ENCODE data around the gene NCEH1.
"Not testable (repeated sequence)": the region's sequence is repeated elsewhere in the genome, so short reads cannot be mapped to it uniquely, and the experiment has no call there.

NCEH1 gene

DNA sequence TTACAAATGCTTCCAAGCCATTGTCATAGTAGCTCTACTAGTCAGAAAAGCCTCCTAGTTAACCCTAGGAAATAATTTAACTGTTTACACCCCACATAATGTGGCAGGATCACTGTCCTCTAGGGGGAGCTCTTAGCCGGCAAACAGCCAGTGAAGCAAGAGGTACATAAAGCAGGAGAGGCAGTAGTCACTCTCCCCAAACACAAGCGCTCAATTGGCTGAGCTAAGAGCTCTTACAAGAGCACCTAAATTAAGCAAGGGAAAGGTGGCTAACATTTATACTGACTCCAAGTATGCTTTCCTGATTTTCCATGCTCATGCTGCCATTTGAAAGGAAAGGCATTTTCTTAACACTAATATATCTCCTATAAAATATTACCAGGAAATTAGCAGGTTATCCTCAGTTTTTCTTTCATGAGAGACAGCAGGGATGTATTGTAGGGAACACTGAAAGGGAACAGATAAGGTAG lies 37.6 kb downstream of the NCEH1 start:
- DNase-seq: peak; percentile 68

DNA sequence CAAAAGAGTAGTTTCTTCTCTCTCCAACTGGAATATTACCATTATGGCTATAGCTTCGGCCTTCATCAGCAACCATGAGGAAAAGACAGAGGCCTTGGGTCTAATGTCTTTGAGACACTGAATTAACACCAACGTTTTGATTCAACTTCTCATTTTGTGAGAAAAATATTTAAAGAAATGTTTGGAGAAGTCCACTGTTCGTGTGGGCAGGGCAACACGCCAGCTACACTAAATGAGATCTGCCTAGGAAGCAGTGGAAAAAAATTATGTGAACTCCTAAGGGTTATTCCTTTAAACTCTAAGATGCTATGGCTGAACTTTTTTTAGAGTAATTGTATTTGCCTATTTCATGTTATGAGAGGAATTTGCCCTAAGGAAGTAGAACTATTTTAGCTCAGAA lies 41.8 kb downstream of the NCEH1 start:
- no peak for DNase-seq

DNA sequence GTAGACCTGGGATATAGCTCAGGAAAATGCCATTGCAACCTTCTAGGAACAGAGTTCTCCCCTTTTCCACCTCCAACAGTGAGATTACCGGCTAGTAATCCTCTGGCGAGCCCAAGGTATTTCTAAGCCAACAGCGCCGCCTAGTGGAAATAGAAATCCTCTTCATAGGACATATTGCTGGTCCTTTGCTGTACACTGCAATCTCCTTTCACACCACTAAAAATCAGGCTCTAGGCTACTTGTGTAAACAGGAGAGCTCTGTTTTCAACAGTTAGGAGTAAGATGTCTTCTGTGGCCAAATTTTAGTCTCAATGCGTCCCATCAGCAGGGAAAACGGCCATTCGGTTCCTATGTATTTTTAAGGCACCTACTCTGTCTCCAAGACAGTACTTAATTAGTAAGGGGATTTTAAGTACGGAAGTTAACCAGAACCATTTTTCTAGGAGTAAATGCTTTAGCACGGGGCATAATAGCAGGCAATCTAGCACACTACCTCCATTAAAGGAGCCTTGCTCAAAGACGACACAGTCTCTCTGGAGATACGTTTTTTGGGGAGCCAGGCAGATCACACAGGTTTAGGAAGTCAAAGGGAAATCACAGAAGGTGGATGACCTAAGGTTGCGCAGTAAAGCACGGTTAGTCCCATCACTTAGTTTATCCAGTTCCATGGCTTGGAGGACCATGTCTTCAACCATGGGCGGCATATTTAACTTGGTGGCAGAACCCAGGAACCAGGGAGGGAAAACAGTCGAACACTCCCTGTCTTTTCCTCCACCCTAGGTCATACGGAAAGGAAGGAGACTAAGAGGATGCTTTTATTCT lies 43.8 kb downstream of the NCEH1 start:
- DNase-seq: peak; percentile 88

DNA sequence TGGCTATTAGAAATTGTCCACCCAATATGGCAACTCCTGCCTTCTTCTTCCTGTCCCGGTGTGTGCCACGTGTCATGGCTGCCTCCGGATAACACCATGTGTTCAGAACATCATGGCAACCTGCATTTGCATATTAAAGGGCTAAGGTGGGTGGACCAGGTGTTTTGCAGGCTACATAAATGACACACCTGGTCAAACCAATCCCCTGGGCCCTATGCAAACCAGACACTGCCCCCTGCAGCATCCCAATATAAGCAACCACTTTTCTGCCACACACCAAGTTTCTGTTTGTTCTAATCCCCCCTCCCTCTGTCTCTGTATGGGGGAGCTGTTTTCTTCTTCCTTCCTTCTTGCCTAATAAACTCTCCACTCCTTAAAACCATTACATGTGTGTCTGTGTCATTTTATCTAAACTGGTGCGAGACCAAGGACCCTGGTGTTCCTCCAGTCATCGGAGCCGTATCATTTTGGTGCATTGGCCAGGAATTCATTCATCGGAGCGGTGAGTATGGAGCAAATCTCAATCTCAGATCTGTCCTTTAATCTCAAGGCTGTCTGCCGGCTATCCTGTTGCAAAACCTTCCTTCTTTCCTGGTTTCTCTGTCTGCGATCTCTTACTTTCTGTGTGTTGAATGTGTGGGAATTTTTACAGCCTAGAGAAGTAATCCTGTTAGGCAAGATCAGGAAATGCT lies 44.5 kb downstream of the NCEH1 start:
- no peak for DNase-seq

DNA sequence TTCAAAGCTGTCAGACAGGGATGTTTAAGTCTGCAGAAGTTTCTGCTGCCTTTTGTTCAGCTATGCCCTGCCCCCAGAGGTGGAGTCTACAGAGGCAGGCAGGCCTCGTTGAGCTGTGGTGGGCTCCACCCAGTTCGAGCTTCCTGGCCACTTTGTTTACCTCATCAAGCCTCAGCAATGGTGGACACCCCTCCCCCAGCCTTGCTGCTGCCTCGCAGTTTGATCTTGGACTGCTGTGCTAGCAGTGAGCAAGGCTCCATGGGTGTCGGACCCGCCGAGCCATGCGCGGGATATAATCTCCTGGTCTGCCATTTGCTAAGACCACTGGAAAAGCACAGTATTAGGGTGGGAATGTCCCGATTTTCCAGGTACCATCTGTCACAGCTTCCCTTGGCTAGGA lies 45.4 kb downstream of the NCEH1 start:
- DNase-seq: not testable (repeated sequence)

DNA sequence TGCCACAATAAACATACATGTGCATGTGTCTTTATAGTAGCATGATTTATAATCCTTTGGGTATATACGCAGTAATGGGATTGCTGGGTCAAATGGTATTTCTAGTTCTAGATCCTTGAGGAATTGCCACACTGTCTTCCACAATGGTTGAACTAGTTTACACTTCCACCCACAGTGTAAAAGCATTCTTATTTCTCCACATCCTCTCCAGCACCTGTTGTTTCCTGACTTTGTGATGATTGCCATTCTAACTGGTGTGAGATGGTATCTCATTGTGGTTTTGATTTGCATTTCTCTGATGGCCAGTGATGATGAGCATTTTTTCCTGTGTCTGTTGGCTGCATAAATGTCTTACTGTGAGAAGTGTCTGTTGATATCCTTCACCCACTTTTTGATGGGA lies 50.4 kb downstream of the NCEH1 start:
- not testable (repeated sequence) for DNase-seq

DNA sequence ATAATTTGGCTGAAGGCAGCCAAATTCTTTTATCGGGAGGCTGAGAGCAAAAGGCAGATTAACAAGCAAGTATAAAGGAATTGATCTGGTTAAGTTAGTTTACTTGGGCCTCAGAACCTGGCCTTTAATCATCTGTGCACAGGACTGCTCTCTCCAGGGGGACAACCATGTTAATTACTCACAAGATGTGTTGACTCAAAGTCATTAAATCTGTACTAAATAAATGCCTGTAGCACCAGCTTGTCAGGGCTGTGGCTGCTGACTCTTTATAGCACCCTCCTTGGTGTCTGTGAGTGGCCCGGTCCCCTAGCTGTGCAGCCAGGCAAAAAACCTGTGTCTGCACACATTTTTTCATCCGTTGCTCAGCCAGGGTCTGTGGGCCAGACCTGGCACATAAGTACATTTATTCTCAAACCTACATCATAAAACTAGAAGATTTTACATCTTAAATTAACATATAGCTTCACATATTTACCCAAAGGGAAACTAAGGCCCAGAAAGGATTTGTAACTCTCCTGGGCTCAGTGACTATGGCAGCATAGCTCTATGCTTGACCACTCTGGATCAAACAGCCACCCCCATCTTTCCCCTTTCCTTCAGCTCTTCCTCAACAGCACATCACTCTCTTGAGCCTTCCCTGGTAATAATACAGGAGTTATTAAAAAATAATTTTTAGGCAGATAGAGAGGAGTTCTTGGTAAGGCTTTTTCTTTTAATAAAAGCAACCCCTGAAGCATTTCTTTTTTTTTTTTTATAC lies 51.4 kb downstream of the NCEH1 start:
- no peak for DNase-seq

DNA sequence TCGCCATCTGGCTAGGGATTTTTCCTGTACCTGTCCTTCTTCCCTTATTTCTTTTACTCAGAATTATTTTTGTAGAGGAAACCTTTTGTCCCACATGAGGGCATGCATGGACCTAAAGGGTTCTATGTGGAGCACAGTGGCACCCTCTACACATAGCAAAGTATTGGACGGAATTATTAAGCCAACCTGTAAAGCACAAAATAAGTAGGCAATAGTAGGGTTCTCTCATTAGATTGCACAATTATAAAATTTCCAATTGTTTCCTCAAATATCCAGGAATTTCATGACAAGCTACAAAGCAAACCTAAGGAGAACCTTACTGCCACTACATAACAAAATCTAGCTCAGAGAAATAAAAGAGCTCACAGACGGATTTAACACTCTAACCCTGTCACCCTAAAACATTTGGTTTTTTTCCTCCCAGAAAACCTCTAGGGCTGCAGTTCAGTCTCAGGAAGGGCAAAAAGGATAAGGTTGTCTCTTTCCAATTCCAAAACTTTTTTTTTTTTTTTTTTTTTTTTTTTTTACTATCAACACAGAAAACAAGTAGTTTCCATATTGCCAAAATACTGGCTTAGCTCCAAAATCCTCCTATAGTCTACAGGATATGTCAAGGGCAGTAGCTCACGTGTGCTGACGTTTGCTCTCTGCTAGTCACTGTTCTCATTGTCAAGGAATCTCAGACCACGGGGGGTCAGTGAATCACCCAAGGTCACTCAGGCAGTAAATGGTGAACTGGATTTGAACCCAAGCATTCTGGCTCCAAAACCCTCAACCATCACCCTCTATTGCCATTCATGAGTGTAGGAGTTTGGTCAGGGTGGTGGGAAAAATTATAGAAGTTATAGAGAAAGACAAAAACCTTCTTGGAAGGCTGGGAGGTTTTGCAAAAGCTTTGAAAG lies 52.3 kb downstream of the NCEH1 start:
- DNase-seq: no peak

DNA sequence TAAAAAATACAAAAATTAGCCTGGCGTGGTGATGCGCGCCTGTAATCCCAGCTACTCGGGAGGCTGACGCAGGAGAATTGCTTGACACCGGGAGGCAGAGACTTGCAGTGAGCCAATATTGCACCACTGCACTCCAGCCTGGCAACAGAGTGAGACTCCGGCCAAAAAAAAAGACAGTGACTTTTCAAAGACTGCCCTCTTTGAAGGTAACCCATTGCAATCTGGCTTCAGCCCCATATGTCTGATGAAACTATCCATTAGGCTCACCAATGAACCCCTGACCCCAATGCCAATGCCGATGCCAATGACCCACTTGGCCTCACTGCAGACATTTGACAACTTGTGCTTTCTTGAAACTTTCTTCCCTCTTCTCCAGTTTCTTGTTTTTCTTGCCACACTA lies 54.3 kb downstream of the NCEH1 start:
- no peak for DNase-seq

DNA sequence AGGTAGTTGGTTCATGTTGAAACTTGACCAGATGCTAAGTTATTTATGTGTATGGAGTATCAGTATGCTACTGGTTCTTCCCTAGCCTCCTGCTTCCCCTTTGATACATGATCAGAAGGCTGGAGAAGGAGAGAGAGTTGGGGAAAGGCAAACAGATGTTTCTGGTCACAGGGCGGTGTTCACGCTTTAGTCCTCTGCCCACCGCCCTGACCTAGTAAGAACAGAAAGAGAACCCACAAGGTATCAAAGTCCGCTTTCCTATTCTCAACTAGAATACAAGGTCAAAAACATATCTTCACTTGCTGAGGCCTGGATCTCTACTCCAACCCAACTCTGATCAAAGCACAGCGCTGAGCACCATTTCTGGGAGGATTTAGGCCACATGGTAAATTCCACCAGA lies 55.5 kb downstream of the NCEH1 start:
- no peak for DNase-seq

DNA sequence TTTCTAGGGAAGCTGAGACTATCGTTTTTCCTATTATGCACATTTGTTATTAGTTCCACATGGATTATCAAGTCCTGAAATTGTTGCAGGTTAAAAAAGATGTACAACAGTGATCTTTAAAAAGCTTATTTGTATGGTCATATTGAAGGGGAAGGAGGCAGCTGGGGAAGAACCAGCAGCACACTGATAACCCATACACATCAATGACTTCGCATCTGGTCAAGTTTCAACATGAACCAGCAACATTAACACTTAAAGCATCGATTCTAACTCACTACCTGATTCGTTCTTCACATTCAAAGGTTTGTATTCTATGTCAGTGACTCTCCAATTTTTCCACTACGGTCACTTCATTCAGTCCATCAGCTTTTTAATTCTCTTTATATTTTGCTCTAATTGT lies 56.4 kb downstream of the NCEH1 start:
- DNase-seq: no peak

DNA sequence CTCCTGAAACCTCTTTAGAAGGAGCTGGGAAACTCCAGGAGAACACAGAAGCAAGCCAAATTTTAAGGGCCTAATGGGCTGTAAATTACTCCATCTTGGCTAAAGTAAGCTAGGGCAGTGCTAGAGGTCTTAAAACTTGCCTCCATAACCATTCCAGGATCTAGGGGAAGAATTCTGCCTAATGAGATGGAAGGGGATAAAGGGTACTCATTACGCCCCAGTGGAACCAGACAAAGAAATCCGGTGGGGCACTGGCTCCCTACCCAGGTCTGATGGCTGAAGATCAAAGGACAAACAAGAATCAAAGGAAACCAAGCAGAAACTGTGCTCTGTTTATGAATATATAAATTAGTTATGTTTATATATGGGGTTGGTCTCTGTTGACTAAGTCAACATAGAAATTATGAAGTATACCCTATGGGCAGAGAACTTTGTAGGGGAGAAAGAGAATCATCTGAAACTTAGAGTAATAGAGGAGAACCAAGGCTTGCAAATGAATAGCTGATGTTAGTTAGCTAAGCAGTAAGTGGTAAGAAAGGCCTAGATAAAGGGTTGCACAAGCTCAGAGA lies 57.8 kb downstream of the NCEH1 start:
- no peak for DNase-seq

DNA sequence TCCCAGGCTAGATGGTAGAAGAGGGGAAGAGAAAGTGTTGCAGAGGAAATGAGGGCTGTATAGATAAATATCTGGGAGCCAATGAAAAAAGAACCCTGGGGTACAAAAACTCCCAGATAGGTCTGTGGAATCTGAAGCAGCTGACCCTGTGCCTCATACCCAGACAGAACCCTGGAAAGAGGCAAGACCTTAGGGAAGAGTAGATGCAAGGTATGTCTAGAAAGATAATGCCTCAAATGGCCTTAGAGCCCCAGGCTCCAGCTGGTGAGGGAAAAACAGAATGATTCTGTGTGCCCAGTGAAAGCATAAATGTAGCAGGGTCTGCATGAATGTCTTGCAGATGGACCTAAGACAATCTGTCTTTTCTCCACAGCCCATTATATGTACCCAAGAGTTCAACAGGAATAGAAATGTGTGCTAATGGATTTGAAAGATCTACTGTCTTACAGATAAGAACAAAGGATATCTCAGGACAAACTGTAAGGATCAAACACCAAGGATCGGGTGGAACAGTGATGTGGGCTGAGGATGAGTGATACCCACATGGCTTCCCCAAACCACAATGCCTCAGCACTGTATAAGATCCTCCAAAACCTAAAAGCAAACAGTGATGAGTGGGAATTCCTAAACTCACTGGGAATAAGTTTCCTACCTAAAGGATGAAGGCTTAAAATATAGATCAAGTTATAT lies 58.8 kb downstream of the NCEH1 start:
- no peak for DNase-seq

DNA sequence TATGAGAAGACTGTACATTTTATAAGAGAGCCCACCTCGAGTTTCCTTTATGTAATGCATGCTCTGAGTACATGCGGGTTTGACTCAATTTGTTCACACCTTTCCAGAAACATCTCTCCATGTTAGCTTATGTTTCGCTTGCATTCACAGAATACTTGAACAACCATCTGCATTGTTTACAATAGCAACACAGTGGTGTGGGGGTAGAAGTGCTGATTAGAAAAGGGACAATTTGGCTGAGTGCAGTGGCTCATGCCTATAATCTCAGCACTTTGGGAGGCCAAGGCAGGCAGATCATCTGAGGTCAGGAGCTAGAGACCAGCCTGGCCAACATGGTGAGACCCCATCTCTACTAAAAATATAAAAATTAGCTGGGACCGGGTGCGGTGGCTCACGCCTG lies 60.9 kb downstream of the NCEH1 start:
- DNase-seq: no peak

DNA sequence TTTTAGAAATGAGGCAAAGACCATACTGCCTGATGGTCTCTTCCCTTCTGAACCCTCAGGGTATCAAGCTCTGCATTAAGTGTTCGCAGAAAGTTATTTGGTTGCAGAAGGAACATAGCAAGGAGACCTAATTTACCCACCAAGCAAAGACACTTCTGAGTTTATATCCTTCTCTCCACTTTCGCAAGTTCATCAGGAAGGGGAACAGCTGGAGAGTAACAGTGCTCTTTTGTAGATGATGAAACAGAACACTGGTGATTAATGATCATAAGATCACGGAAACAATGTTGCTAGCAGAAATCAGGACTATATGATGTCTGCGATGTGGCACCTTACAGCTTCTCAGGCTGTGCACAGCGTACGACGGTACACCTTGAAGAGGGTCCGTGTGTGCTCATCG lies 62.1 kb downstream of the NCEH1 start:
- no peak for DNase-seq

DNA sequence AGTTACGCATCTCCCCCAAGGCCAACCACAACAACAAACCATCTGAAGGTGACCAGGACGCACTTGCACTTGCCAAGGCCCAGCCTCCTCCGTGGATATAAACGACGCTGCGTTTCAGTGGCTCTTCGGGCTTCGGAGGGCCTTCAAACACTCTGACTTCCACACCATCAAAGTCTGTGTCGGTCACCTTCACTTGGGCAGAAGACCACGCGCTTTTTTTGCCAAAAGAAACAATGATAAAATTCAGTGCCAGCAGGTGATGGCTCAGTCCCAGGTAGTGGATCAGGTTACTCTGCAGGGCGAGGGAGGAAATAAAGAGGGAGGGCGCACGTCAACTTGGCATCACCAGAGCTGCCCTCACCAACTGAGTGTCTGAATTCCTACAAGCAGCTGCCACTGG lies 63.0 kb downstream of the NCEH1 start:
- peak; percentile 98 for DNase-seq

DNA sequence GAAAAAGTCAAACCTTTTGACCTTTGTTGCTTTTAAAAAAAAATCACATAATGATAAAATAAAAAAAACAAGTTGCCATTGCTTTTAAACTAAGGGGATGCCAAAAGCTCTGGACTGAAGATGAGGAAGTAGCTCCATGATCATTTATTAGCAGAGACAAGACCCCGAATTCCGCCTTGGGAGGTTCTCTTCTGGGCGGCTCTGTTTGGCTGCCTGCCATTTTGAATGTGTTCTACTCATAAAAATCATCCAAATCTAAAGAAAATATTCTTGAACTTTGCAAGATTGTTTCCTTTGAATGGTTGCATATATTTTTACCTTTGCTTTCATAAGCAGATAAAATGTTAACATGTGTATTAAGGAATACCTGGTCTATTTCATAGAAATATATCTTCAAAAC lies 63.8 kb downstream of the NCEH1 start:
- no peak for DNase-seq

DNA sequence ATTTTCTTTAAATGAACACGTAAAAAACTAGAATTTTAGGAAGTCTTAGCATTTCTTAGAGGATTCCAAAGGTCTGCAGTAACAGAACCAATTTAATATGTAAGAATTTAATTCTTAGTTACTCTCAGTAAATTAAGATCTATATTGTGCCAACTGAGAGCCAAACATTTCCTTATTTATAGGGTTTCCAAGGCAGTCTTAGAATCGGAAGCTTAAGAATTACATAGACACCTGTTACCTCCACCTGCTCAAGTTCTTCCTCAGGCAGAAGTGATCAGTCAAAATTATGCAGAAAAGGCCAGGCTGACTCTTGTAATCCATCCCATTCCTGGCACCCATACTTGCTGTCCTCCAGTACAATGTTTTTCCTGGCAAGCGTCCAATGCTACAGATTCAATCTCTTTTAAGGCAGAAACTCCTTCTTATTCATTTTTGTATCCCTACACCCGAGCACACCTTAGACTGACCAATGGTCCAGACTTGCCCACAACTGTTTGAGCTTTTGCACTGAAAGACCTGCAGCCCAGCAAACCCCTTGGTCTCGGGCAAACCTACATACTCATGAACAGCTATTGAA lies 64.3 kb downstream of the NCEH1 start:
- peak; percentile 91 for DNase-seq

DNA sequence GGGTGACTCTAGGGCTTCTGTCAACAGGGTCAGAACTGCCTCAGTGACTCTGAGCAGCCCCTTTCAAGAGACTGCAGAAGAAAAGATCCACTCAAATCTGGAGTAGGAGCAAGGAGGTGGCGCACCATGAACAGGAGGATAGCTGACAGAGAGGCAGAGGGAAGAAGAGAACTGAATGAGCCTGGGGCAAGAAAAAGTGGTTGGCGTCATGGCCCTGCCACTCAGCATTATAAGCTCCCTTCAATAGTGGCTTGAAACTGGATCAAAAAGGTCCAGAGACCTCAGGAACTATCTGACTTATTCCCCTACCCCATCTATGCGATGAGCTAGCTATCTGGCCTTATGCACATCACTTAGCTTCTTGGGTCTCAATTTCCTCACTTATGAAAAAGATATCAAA lies 66.6 kb downstream of the NCEH1 start:
- DNase-seq: no peak

DNA sequence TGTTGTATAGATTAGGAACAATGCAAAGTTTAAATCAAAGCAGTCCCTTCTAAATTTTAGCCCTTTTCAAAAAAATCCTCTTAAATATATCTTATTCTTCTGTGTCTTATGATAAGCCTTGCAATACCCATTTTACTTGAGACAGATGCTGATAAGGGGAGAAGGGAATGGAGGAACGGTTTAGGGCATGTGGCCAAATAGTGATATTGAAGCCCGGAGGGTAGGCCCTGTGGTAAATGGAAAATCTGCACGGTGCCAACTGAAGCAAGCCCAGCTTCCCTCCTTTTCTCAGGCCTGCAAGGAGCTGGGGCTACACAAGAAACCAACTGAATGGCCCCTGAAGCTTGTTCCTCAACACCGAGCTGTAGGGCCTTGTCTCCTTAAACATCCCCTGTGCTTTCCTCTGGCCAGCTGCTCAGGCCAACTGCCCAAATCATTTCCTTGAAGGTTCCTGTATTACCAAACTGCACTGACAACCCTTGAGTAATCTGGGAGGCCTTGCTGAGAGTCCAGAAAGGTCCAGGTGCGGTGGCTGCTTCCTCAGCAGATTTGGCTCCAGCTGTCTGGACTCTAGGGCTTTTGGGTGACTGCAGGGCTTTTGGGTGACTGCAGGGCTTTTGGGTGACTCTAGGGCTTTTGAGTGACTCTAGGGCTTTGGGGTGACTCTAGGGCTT lies 67.2 kb downstream of the NCEH1 start:
- no peak for DNase-seq

DNA sequence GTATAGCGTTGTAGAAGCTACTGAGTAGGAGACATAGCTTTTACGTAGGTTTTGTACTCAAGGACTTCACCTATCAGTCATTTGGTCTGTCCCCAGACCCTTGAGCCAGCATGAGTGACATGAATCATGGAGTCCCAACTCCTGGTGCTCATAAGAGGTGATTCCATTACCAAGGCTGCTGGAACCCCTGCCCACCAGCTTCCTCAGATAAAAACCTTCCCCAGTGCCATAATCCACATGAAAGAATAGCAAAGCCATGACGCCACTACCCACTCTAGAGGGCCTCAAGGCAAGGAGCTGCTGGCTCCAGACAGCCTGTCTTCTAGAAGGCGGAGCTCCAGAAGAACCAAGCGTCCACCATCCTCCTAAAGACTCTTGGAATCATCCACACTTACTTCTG lies 69.6 kb downstream of the NCEH1 start:
- DNase-seq: no peak

Measured in NCI-H1105 treated with DMSO at 0.1 percent for 48 hours (cell line).